Measurements from ENCODE around the gene ZNF777. TPM values are rescaled to one million over a fixed set of nuclear protein-coding genes. Genes with fewer than 3 reads are reported as not detected.

ZNF777 gene
- total RNA-seq, 2 experiments from 2014 or later: 10.1 to 11.4 TPM

- CTCF ChIA-PET: interaction anchor here (0.7 to 2.4 kb wide), 15 partner anchors 12 to 265 kb away, joined by 3 to 21 read pairs (median 5); partner anchors contain the start of genes ZNF282 and ZNF783
- Mint-ChIP-seq H3K27me3 (peaks cover 2% of the 10 kb centered on the region), H3K36me3 (peaks cover 4% of the 10 kb centered on the region), H3K4me3 (peak overlapping the region; percentile 51), H3K4me1 (ENCODE audit: low read depth) (peaks cover 19% of the 10 kb centered on the region), H3K9me3 (no peaks in the 10 kb centered on the region), H3K27ac (no peak overlapping the region)
- intact Hi-C loops (cut with micrococcal nuclease): loop anchor here (1.0 kb wide), 3 partner anchors 37 to 165 kb away; partner anchors contain the start of gene ZNF746
- POLR2A ChIA-PET: interaction anchor here (0.8 to 1.3 kb wide), 3 partner anchors 18 to 198 kb away, joined by 3 to 5 read pairs (median 4); partner anchors contain the start of gene ZNF783
- peak; percentile 41 for DNase-seq
Observed at GRCh38 chr7:149459540-149460452, 1.1 kb downstream of the ZNF777 start.

- Mint-ChIP-seq H3K9me3 (no peaks in the 10 kb centered on the region), H3K36me3 (peaks cover 4% of the 10 kb centered on the region), H3K27ac (peak overlapping the region; percentile 20), H3K4me1 (ENCODE audit: low read depth) (peaks cover 19% of the 10 kb centered on the region), H3K27me3 (no peaks in the 10 kb centered on the region), H3K4me3 (peak overlapping the region; percentile 69)
- intact Hi-C loops (cut with micrococcal nuclease): no loop called here
- ChIA-PET CTCF (interaction anchor here (0.8 to 2.4 kb wide), 3 partner anchors 29 to 166 kb away, joined by 3 to 9 read pairs (median 4); no protein-coding TSS in a partner anchor), POLR2A (no interaction called here)
- no peak for DNase-seq
Observed at GRCh38 chr7:149459201-149459539, 1.7 kb downstream of the ZNF777 start.

GRCh38 chr7:149458235-149458634 is 2.6 kb downstream of the ZNF777 start:
- ChIA-PET CTCF (interaction anchor here (0.7 to 2.4 kb wide), 4 partner anchors 36 to 167 kb away, joined by 3 to 9 read pairs (median 4); no protein-coding TSS in a partner anchor), POLR2A (no interaction called here)
- DNase-seq: no peak
- H3K27me3 Mint-ChIP-seq: no peaks in the 10 kb centered on the region
- H3K36me3 Mint-ChIP-seq: peaks cover 4% of the 10 kb centered on the region
- H3K9me3 Mint-ChIP-seq: no peaks in the 10 kb centered on the region
- peak overlapping the region; percentile 45 for H3K4me3 Mint-ChIP-seq
- peaks cover 19% of the 10 kb centered on the region for H3K4me1 Mint-ChIP-seq (ENCODE audit: low read depth)
- intact Hi-C loops (cut with micrococcal nuclease): no loop called here
- no peak overlapping the region for H3K27ac Mint-ChIP-seq

GRCh38 chr7:149457766-149458165 is 3.1 kb downstream of the ZNF777 start:
- Mint-ChIP-seq H3K4me3 (no peak overlapping the region), H3K27me3 (no peaks in the 10 kb centered on the region), H3K4me1 (ENCODE audit: low read depth) (peaks cover 19% of the 10 kb centered on the region), H3K27ac (no peak overlapping the region), H3K9me3 (no peaks in the 10 kb centered on the region), H3K36me3 (peaks cover 7% of the 10 kb centered on the region)
- ChIA-PET POLR2A (no interaction called here), CTCF (interaction anchor here (0.7 to 2.4 kb wide), 2 partner anchors 35 to 148 kb away, joined by 3 to 9 read pairs; no protein-coding TSS in a partner anchor)
- no peak for DNase-seq
- intact Hi-C loops (cut with micrococcal nuclease): no loop called here

- Mint-ChIP-seq H3K36me3 (peaks cover 9% of the 10 kb centered on the region), H3K4me3 (no peak overlapping the region), H3K27ac (no peak overlapping the region), H3K9me3 (no peaks in the 10 kb centered on the region), H3K4me1 (ENCODE audit: low read depth) (peaks cover 19% of the 10 kb centered on the region), H3K27me3 (no peaks in the 10 kb centered on the region)
- intact Hi-C loops (cut with micrococcal nuclease): no loop called here
- ChIA-PET CTCF (interaction anchor here (0.5 to 1.7 kb wide), 2 partner anchors 58 to 285 kb away, joined by 3 read pairs; no protein-coding TSS in a partner anchor), POLR2A (no interaction called here)
- no peak for DNase-seq
Observed at GRCh38 chr7:149456506-149457421, 4.1 kb downstream of the ZNF777 start.

GRCh38 chr7:149455175-149455950 is 5.5 kb downstream of the ZNF777 start:
- no peak for DNase-seq
- H3K9me3 Mint-ChIP-seq: no peaks in the 10 kb centered on the region

GRCh38 chr7:149454750-149455149 is 6.1 kb downstream of the ZNF777 start:
- H3K4me3 Mint-ChIP-seq: no peak overlapping the region
- intact Hi-C loops (cut with micrococcal nuclease): no loop called here
- no peak overlapping the region for H3K27ac Mint-ChIP-seq
- DNase-seq: no peak
- CTCF ChIA-PET: interaction anchor here (0.8 to 1.7 kb wide), 2 partner anchors 145 to 287 kb away, joined by 3 read pairs; no protein-coding TSS in a partner anchor
- no peaks in the 10 kb centered on the region for H3K9me3 Mint-ChIP-seq
- H3K4me1 Mint-ChIP-seq (ENCODE audit: low read depth): peaks cover 11% of the 10 kb centered on the region
- H3K36me3 Mint-ChIP-seq: peaks cover 16% of the 10 kb centered on the region
- POLR2A ChIA-PET: no interaction called here
- no peaks in the 10 kb centered on the region for H3K27me3 Mint-ChIP-seq

More at GRCh38 chr7:149455175-149455950, 5.5 kb downstream of the ZNF777 start:
- POLR2A ChIA-PET: no interaction called here
- Mint-ChIP-seq H3K27me3 (no peaks in the 10 kb centered on the region), H3K36me3 (peaks cover 16% of the 10 kb centered on the region), H3K4me1 (ENCODE audit: low read depth) (peaks cover 11% of the 10 kb centered on the region), H3K4me3 (no peak overlapping the region), H3K27ac (no peak overlapping the region)
- CTCF ChIA-PET: interaction anchor here (1.7 kb wide), 1 partner anchor 286 kb away, joined by 3 read pairs; no protein-coding TSS in a partner anchor
- intact Hi-C loops (cut with micrococcal nuclease): no loop called here

GRCh38 chr7:149454006-149454405 is 6.9 kb downstream of the ZNF777 start:
- Mint-ChIP-seq H3K36me3 (peaks cover 21% of the 10 kb centered on the region), H3K27me3 (no peaks in the 10 kb centered on the region), H3K4me3 (no peak overlapping the region), H3K4me1 (ENCODE audit: low read depth) (peaks cover 9% of the 10 kb centered on the region), H3K27ac (no peak overlapping the region), H3K9me3 (no peaks in the 10 kb centered on the region)
- DNase-seq: no peak
- intact Hi-C loops (cut with micrococcal nuclease): no loop called here
- CTCF ChIA-PET: interaction anchor here (0.8 kb wide), 1 partner anchor 144 kb away, joined by 3 read pairs; no protein-coding TSS in a partner anchor
- POLR2A ChIA-PET: no interaction called here

- no peaks in the 10 kb centered on the region for H3K9me3 Mint-ChIP-seq
- H3K27me3 Mint-ChIP-seq: no peaks in the 10 kb centered on the region
- H3K27ac Mint-ChIP-seq: no peak overlapping the region
- no peaks in the 10 kb centered on the region for H3K4me1 Mint-ChIP-seq (ENCODE audit: low read depth)
- ChIA-PET POLR2A (no interaction called here), CTCF (no interaction called here)
- no peak for DNase-seq
- intact Hi-C loops (cut with micrococcal nuclease): no loop called here
- no peak overlapping the region for H3K4me3 Mint-ChIP-seq
- peaks cover 31% of the 10 kb centered on the region for H3K36me3 Mint-ChIP-seq
Observed at GRCh38 chr7:149450821-149451220, 10.0 kb downstream of the ZNF777 start.

GRCh38 chr7:149449897-149450296 is 11.0 kb downstream of the ZNF777 start:
- POLR2A ChIA-PET: no interaction called here
- Mint-ChIP-seq H3K4me1 (ENCODE audit: low read depth) (no peaks in the 10 kb centered on the region), H3K27ac (no peak overlapping the region), H3K4me3 (no peak overlapping the region), H3K36me3 (peaks cover 32% of the 10 kb centered on the region), H3K9me3 (no peaks in the 10 kb centered on the region), H3K27me3 (no peaks in the 10 kb centered on the region)
- no peak for DNase-seq
- intact Hi-C loops (cut with micrococcal nuclease): no loop called here
- CTCF ChIA-PET: no interaction called here

GRCh38 chr7:149448961-149449360 is 11.9 kb downstream of the ZNF777 start:
- DNase-seq: no peak
- intact Hi-C loops (cut with micrococcal nuclease): no loop called here
- Mint-ChIP-seq H3K36me3 (peaks cover 31% of the 10 kb centered on the region), H3K9me3 (no peaks in the 10 kb centered on the region), H3K27ac (no peak overlapping the region), H3K4me1 (ENCODE audit: low read depth) (no peaks in the 10 kb centered on the region), H3K27me3 (no peaks in the 10 kb centered on the region), H3K4me3 (no peak overlapping the region)
- ChIA-PET POLR2A (no interaction called here), CTCF (no interaction called here)

Data from activated CD4-positive, alpha-beta memory T cell treated with anti-CD3 and anti-CD28 coated beads for 36 hours (primary cell).